G401.6 (cell line): ENCODE data around the gene GNAZ.

Experiments used
- FAIRE-seq: peaks from 2 replicates; lab custom pipeline; 2012; peaks lifted over from hg19 to GRCh38; lab: Jason Lieb, UNC

GNAZ gene

DNA sequence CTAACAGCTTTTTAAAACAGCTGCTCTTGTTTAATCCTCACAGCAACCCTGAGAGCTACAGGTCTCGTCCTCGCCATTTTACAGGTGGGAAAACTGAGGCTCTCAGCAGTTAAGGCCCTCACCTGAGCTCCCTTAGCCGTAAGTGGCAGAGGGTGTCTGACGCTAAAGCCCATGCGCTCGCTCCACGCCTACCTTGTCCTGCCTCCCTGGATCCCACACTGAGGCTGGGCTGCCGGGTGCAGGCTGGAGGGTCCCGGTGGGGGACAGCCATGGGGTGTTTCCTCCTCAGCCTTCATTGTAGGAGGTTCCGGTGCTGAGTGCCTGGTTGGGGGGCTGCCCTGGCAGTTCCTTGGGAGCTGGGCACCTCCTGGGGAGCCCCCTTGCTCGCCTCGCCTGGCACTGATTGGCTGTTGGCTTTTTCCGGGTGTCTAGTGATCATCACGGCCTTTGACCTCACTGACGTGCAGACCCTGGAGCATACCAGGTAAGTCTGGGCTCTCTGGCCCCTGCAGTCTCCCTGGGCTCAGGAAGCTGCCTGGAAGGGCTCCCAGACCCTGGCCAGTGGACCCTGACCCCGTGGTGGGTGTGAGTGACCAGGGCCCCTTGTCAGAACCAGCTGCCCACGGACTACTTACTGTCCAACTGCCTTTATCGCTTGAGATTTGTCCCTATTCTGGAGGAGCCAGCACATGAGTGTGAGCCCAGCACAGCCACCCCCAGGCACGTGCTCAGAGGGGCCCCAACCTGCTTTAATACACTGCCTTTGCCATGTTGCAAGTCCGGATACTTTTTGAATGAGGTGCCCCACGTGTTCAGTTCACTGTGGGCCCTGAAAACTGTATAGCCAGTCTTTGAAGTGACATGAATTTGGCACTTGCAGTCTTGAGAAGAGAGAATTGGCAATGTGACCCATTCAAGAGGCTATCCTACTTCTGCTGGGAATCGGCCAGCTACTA is 87.5 kb downstream of the GNAZ start:
- FAIRE-seq: no peak

DNA sequence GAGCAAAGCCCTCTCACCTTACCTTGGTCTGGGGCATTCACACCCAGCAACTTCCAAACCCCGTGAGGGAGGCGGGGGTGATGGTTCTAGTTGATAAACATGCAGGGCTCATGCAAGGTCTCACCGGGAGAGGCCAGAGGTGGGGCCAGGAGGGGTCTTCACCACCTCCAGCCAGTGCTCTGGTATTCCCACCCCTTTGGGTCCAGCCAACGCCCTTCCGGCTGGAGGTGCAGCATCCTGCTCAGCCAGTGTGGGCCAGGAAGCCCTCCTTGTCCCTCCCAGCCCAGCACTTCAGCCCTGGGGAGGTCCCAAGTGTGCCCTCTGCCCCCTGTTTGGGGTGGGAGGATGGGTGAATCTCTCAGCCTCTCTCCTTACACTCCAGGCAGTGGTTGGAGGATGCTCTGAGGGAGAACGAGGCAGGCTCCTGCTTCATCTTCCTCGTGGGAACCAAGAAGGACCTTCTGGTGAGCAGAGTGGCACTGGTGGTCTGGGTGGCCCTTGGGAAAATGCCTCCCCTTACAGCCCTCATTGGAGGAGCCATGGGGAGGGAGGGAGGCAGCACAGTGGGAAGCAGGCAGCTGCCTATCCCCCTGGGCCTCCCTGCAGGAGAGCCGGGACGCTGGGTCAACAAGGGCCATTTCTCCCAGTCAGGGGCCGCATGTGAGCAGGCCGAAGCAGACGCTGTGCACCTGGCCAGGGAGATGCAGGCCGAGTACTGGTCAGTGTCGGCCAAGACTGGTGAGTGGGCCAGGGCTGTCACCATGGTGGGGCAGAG is 88.4 kb downstream of the GNAZ start:
- FAIRE-seq: no peak

DNA sequence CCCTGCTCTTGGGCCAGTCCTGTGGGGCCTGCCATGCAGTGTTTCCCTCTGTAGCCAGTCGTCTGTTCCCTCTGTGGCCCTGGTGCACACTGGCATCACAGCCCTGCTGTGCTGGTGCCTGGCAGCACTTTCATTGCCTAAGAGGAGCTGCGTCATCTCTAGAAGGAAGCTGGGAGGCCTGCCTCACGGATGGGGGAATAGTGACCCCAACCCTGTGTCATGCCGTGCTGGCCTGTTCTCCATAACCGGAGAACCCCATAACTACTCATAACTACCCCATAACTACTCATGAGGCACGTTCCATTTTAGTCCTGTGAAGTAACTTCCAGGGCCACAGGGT is 88.9 kb downstream of the GNAZ start:
- FAIRE-seq: no peak

DNA sequence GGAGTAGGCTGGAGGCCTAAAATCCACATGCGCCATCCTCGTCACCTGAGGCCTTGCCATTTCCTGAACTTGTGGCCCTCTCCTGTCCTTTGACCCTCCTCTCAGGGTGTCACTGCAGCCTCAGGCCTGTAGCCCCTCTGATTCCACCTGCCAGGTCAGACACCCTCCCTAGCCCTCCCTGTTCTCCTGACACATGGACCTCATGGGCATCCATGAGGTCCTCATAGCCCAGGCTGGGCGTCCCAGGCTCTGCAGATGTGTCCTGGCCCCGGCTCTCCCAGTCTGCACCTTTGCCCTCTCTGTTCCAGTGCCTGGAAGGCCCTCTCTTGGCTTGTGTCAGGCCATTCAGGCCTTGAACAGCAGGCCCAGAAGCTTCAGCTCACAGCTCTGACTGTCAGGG is 90.7 kb downstream of the GNAZ start:
- no peak for FAIRE-seq

DNA sequence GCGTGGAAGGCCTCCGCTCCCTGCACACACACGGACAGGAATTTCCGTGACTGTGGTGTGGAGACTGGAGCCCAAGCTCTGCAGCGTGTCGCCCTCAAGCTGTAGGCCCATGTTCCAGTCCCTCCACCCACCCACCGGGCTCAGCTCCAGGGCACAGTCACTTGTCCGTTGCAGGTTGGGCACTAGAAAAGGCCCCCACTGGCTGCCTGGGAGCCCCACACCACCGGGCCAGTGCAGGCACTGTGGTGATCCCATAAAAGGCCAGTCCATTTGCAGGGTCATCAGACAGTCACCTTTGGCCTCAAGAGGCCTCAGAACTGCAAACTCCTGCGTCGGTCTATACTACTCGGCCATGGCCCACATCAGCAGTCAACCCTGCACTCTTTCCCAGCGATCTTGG is 91.3 kb downstream of the GNAZ start:
- no peak for FAIRE-seq

DNA sequence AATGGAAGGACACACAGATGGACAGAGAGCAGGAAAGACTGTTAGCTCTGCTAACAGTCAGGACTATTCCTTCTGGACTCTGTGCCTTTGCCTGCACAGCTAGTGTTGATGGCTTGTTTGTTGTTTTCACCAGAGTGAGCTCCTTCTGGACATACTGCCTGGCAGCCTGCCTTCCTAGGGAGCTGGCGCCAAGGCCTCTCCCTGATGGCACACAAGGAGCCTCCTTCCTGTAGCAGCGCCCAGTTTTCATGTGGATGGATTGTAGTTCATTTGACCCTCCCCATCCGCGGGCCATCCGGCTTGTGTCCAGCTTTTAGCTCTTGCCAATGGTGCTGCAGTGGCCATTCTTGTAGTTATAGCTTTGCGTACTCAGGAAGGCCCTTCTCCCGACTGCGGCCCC is 93.3 kb downstream of the GNAZ start:
- no peak for FAIRE-seq

DNA sequence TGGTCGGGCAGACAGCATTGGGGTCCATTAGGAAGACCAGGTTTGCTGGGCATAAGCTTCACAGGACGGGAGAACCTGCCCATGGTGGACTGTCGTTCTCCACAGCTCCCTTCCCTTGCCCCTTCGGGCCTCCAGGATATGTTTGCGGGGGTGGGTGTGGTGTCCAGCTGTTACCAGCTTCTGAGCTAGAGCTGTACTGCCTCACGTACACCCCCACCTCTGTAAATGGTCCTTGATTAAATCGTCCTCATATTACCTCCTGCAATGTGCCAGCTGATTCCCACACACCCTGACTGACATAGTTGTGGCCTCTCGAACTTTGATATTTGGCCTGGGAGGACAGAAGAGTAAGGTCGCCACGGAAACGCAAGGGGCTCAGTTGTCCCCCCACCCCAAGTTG is 93.8 kb downstream of the GNAZ start:
- FAIRE-seq: no peak

DNA sequence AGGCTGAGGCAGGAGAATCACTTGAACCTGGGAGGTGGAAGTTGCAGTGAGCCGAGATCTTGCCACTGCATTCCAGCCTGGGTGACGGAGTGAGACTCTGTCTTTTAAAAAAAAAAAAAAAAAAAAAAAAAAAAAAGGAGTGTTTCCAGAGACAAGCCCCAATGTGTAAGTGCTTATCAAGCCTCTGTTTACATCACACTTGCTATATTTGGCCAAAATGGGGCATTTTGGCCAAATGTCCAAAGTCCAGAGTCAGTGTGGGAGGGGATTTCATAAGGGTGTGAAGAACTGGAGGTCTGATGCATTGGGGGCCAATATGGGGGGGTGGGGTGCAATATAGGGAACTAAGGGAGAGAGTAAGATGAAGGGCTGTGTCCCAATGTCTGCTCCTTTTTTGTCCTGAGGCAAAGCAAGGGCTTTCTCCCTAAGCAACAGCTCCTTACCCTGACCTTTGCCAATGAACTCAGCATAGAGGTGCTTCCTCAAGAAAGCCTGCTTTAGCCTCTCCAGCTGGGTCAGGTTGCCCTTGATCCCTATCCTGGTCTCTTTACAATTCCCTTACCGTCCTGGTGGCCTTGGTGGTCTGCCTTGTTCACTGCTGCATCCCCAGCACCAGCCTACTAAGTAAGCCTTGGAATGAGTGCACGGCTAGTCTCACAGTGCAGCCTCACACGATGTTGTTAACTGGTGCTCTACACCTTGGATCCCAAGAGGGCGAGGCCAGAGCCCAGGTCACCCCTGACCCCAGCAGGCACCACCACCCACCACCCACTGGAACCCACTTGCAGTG is 95.9 kb downstream of the GNAZ start:
- no peak for FAIRE-seq

DNA sequence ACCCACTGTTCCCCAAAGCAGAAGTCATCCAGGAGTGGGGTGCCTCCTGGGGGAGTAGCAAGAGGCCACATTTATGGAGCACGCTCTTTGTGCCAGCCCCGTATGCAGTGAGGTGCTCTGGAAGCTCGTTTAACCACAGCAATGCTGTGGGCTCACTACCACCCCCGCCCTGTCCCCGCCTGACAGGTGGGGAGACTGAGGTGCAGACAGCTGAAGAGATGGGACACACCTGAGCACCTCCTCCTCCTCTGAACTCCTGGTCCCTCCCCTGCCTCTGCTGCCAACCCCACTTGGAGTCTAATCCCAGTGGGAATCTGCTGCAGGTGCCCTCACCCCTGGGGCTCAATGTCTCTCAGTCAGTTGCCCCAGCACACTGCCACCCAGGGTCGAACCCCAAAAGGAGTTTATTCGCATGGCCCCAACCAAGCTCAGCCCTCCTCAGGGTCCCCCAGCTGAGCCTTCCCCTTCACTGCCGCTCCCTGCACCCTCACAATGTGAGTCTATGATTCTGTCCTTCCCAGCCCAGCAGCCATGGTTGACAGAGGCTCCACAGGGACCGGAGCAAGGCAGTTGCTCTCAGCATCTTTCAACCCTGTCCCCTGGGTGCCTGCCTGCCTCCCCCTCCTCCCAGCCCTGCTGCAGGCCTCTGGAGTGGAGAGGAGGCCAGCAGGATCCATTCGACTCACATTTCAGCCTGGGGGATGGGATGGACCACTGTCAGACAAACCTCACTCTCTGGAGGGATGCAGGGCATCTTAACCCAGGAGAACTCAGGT is 96.7 kb downstream of the GNAZ start:
- no peak for FAIRE-seq

DNA sequence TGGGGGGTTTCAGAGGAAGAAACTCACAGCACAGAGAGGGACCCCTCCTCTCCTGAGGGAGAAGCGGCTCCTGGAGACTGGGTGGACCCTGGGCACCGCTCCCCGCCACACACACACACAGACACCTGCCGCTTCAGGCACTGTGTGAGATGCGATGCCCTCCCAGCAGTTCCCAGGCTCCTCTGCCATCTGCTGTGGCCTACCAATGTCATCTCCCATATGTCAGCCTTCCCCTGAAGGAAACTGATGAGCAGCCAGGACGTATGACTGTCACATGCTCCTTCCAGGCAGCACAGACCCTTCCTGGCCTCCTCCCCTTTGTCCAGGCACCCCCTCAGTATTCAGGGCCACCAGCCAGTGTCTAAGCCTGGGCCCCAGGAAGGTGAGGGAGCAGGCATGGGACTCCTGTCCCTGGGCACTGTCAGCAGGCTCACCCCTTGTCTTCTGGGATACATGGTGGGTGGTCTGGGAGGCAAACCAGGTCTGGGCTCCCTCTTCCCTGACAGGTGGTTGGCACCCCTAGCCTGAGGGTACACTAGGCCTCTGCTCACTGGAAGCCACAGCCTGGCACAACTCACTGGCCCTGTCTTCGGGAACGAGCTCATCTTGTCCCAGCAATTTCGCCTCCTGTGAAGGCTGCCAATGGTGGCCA is 98.2 kb downstream of the GNAZ start:
- FAIRE-seq: no peak

DNA sequence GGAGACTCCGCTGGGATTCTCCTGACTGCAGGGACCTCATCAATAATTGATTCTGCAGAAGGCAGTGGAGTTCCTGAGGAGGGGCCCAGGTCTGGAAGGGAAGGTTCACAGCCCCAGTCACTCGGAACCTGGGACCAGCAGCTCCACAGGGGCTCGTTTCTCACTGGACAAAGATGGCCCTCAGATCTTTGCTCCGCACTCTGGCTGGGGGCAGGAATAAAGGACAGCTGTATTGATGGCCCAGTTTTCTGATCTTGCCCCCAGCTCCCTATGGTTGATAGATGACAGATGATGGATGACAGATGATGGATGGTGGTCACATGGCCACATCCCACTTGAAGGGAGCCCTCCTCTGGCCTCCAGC is 98.7 kb downstream of the GNAZ start:
- no peak for FAIRE-seq
